HG03457 (cell line): ENCODE data around the gene NRG3.
"Not testable (repeated sequence)": the region's sequence is repeated elsewhere in the genome, so short reads cannot be mapped to it uniquely, and the experiment has no call there.

Source experiments
- ATAC-seq: cut with Tn5 transposase; IDR thresholded peaks from one replicate; pipeline ENCODE4 v1.9.1; 2021; ENCODE audit warnings: moderate number of reproducible peaks; ENCODE audit not compliant: unreplicated experiment

NRG3 gene

DNA sequence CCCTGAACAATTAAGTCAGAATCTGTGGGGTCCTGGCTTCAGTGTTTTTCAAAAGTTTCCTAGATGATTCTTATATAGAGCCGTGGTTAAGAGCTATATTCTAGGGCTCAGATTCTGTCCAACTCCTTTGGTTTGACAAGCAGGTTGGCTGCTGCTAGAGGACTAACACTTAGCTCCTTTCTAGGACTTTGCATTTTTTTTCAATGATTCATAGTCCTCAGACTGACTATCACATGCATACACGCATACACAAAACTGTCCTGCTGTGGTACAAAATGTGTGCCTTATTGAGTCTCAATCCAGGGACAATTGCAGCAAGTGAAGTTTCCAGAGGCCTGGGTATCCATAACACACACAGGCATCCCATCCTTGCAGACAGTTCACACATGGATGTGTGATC lies 392.0 kb downstream of the NRG3 start:
- no peak for ATAC-seq

DNA sequence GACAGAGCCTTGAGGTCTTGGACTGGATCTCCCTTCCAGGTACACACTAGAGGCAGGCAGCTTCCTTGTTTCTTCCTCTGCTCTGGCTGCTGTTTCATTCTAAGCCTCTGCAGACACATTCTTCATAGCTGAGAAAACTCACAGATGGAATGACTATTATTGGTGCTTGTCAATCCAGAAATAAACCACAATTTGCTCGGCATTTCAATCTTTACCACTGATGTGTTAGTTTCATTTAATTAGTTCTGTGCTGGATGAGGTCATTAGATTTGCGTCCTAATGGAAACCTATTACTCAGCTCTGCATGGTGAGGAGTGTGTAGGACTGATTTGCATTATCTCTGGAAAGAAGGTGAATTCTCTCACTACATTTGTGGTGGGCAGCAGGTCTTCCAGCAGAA lies 392.5 kb downstream of the NRG3 start:
- ATAC-seq, result no peak

DNA sequence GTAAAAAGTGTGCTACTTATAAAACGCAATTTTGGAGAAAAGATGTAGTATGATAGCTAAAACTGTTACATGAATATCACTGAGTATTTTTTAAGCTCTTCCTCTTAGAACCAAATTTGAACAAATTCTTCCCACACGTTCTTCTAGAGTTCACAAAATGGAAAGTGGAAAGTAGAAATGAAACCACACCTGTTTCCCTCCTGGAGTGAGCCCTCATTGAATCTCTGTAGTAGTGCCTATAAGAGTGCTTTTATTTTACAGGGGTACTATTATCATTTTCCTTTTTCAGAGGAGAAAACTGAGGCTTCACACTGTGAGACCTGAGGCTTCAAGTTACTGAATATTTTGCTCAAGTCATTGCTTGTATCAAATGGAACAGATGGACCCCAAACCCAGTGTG lies 393.0 kb downstream of the NRG3 start:
- no peak for ATAC-seq

DNA sequence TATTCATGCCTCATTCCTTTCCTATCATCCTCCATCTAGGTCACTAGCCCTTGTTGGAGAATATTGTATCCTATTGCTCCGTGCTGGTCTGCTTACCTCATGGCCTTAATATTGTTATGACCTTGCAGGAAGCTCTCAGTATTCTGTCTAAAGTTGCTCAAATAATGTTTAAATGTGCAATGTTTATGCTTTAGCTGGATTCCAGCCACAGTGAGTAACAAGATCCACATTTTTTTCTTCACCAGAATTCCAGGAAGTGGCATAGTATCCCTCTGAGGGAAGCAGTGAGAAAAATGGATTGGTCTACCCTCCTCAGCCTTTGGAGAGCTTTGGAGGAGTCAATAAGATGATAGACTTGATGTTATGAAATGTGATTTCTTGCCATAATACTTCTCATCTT lies 402.6 kb downstream of the NRG3 start:
- ATAC-seq, result no peak

DNA sequence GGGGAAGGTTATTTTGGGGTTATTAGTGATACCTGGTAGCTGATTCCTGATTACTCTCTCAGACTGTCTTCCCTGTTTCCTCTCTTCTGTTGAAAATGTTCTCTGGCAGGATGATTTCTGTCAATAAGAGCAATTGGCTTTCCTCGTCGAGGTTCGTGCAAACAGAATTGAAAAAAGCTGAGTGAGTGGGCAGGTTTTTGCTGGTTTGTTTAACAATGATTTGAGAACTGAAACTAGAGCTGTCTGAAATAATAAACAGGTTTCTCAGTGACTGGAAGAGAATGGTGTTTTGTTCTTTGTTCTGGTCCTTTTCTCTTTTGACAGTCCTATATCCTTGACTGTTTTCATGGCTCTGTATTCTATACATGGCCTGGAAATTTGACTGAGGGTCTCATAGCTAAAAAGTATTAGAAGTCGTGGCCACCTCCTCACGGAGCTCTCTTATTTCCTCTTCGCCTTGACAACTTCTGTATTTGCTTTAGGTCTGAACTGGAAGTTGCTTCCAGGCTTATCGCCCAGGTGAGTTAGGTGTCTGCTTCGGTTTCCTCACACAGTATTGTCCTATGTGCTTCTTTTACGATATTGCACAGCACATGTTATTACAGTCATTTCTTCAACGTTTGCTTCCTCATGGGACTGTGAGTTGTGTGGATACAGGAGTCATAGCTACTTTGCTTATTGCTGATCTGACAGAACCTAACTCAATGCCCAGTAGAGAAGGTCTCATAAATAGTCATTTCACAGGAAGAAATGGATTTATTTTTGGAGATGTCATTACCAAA lies 403.6 kb downstream of the NRG3 start:
- no peak for ATAC-seq

DNA sequence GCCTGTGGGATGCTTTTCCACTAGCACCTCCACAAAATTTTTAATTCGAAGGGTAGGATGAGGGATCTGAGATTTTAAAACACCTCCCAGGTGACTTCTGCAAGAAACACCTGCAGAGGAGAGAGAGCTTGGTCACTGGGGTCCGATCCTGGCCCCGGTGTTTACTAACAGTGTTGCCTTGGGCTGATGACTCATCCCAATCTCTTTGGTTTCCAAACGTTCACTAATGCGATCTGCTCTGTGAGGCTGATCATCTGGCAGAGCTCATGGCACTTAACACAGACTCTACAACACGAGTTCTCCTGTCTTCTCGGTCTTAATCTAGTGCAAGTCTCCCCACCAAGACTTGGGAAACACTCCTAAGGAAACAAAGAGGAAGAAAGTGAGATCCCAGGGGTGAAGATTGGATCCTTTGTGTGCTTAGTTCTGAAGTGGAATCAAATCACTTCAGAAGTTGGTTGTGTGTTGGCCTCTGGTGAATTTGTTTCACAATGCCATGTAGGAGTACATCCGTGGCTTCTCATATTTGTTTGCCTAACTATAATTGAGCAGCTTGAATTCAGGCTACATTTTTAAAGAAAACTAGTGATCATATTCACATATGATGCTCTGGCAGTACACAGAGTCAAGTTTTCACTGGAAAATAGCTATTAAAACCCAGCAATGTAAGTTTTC lies 407.9 kb downstream of the NRG3 start:
- no peak for ATAC-seq

DNA sequence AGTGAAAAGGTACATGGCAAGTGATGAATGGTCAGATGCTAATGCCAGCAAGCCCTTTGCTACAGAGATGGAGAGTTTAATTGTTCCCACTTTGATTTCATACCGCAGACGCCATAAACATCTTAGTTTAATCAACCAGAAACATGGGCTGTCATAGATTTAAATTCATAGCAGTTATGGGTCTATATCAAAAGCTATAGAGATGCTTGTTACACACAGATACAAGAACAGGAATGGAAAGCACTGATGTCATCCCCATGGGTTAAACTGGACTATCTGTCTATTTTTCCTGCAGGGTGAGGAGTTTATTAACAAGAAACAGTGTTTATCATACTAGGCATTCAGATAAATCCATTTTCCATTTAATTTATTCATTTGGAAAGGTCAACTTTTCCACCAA lies 409.2 kb downstream of the NRG3 start:
- no peak for ATAC-seq

DNA sequence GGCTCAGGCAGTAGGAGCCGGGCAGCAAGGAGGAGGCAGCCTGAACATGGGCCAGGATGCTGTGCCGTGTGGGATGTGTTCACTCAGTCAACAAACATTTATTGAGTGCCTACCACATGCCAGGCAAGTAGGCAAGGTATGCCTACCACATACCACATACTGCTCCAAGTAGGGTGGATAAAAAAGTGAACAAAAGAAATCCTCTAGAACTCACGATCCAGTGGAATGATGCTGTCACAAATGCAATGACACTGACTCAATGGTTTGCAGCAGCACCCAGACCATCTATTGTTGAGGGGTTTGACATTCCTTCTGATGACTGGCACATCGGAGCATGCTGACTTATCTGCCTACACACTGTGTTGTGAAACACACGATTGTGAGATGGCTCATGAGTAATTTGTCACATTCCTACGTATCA lies 413.5 kb downstream of the NRG3 start:
- ATAC-seq, result no peak

DNA sequence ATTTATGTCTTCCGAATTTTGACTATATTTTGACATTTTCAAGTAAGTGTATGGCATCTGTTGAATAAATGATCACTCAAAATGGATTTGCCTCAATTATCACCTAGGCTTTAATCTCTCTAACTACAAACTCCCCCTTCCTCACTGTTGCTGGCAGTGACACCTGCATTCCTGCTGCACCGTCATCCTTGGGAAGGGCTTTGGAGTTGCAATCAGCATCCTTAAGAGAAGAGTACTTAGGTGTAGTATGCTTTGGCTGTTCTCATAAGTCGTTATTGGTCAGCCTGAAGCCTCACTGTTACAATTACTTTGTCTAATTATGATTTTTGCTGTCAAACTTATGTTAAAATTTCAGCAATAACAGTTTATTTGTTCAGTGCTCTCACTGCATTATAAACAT lies 415.0 kb downstream of the NRG3 start:
- no peak for ATAC-seq

DNA sequence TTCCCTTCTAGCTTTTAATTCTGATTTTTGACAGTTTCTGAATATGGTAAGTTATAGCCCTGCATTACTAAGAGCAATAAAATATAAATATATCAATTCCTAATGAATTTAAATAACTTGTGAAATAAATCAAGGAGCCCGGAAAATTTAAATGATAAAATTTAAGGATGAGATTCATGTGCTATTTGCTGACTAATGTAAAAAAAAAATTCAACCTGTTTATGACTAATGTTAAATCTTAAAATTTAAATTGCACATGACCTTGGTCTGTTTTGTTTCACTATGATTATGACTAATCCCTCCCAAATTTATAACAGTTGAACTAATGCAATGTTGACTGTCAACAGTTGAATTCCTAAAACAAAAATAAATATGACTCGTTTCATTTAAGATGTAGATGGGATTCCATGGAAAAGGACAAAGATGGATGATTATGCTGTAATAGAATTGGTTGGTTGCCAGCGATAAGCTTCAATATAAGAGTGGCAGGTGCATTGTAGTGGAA lies 419.9 kb downstream of the NRG3 start:
- no peak for ATAC-seq

DNA sequence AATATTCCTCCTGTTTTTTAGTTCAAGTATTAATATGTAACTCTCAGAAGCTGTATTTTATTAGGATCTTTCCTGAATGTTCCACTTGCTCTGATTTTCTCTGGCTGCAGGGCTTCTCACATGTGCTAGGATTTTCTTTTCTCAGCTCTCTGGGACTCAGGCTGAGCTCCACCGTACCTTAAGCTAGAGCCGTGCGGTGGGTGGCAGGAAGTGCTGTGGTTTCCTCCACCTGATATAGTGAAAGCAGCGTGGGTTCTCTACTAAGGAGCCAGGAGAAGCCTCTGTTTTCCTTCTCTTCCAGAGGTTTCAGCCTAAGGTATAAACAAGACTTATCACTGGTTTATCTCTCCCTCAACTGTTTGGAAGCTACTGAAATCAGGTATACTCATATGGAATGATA lies 433.6 kb downstream of the NRG3 start:
- ATAC-seq, result no peak

DNA sequence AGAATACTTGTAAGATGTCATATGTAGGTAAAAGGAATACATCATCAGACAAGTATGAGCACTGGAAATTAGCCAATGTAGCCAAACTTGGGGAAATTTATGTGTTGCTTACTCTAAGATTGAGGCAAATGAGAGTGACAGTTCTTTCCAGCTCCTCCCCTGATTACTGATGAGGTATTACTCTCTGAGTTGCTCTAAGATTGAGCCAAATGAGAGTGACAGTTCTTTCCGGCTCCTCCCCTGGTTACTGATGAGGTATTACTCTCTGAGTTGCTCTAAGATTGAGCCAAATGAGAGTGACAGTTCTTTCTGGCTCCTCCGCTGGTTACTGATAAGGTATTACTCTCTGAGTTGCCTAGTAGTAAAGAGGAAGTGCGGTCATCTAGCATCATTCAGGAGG lies 435.8 kb downstream of the NRG3 start:
- ATAC-seq, result no peak

DNA sequence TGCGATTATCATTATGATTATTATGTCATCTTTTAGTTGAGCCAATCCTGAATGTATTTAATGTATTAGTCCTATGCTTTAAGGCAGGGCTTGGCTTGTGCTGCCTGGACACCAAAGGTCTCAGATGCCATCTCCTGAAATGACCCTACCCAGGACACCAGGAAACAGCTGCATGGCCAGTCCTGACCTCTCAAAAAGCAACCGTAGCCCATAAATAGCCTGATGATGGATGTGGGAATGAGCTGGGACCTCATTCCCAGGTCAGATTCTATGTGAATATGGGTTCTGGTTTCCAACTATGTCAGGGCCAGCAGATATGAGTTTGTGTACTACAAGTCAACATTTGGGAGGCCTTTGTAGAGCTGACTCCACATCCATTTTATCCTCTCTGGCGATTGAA lies 438.4 kb downstream of the NRG3 start:
- ATAC-seq, result no peak

DNA sequence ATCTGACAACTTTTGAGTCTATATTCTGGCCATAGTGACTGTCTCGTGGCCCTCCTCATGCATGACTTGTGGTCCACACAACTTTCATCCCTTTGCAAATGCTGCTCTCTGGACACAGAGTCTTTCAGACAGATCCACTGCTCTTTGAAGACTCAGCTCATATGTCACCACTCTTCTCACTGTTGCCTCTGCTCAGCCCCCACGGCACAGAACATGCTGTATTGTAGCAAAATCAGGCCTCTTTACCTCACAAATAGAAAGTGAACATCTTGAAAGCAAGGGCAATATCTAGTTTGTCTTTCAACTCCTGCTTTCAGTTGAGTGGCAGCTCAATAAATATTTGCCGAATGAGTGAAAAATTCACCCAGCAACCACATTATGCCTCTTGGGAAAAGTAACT lies 443.5 kb downstream of the NRG3 start:
- no peak for ATAC-seq

DNA sequence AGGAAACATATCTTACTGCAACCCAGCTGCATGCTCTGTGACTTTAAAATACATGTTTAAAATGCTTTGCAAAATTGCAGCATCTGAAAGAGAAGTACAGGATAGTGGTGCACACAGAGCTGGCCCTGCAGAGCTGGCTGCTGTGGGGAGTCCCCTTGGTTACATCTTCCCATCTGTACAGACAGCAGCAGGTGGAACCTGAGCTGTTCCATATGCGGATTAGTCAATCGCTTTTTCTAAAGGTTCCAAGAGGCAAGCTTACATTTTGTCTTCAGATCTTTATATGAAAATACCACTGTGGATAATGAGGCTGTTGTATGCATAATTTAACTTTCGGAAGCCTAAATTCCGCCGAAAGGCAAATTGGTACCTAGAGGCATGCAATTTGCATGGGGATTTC lies 444.1 kb downstream of the NRG3 start:
- no peak for ATAC-seq

DNA sequence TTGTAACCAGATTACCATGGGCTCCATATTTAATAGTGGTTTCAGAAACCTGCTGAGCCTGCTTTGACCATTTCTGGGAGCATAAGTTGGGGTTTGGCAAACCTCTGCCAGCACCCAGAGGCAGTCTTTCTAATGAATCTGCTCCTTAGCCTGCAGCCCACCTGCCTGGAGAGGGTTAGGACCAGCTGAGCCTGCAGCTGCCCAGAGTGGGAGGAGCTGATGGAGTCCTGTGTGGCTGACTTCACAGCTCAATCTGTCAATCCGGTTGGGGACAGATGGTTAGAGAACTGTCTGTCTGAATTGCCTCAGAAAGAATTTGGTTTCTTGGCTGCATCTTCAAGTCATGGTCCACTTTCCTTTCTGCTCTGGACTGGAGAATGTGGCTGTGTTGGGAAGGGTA lies 444.6 kb downstream of the NRG3 start:
- ATAC-seq, result no peak

DNA sequence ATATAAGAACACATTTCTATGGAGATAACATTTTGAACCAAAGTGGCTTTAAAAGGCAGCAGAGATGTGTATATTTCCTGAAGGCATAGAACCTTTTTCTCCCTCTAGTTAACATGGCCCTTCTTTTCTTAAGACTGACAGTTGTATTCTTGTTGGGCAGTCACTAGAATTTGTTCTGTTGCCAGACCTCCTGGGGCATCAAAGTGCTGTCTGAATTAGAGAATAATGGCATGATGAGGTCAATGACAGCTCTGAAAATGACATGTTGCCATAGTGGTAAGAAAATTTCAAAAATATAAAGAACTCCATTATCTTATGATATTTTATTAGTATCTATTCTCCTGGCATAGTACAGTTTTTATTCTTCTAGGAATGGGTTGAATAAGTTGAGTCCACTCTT lies 446.7 kb downstream of the NRG3 start:
- ATAC-seq, result no peak

DNA sequence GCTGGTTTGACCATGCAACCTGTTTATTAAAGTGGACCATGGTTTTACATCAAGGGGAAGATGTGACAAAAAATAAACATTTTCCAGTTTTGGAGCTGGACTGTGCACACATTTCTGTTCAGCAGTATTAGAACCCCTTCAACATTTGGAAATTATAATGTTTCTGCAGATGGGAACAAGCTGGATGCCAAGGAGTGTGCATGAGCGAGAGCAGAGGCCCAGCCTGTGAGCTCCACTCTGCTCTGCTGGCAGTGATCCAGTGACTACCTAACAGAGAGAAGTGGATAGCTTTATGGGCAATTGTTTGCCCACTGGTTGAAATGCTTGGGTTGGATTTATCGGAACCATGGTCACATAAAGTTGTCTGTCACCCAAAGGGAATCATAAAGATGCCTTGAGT lies 456.7 kb downstream of the NRG3 start:
- ATAC-seq, result no peak

DNA sequence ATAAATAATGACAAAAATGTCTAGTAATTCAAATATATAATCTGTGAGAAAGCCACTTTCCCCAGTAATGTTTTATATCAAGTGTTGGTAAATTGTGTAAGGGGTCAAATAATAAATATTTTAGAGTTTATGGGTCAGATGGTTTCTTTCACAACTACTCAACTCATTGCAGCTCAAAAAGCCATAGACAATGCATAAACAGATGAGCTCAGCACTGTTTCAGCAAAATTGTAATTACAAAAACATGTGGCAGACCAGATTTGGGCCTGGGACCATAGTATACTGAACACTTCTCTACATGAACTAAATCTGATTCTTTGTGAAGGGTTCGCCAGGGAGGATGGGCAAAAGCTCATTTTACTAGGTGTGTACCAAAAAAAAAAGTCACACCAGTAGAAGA lies 460.8 kb downstream of the NRG3 start:
- ATAC-seq, result no peak

DNA sequence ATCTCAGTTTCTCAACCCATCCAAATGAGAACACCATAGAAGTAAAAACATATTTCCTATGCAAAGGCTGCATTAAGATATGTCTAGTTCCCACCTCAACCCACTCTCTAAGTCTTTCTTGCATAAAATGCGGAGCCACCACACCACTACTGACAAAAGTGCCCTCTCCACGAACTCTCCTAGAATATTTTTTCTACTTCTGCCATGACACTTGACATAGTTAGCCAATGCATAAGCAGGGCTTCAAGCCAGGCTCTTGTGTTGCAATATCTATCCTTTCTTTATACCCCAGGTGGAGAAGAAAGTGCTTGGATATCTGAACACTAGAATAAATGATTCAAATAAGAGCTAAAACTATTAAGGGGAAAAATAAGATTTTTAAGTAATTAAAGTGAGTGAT lies 465.2 kb downstream of the NRG3 start:
- ATAC-seq, result no peak

DNA sequence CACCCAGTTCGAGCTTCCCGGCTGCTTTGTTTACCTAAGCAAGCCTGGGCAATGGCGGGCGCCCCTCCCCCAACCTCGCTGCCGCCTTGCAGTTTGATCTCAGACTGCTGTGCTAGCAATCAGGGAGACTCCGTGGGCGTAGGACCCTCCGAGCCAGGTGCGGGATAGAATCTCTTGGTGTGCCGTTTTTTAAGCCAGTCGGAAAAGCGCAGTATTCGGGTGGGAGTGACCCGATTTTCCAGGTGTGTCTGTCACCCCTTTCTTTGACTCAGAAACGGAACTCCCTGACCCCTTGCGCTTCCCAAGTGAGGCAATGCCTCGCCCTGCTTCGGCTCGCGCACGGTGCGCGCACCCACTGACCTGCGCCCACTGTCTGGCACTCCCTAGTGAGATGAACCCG lies 474.6 kb downstream of the NRG3 start:
- not testable (repeated sequence) for ATAC-seq

DNA sequence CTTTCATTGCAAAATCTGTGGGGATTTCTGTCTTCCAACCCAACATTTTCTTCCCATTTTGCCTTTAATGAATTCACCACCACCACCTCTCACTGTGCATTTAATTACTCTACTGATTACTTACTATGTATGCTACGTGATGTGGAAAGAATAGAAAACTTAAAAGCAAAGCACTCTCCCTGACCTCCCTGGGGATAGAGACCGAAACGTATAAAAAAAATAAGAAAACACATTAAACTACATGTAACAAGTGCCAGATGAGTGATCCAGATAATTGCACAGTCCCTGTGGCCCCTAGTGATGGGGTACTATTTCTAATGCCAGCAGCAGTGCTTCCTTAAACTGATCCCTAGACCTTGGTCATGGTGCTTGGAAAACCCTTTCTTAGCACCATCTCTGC lies 478.4 kb downstream of the NRG3 start:
- ATAC-seq, result no peak
